GM20000 (cell line): ENCODE measurements around the gene LGALS3.

ENCODE experiments used
- DNase-seq: peaks from one replicate; pipeline ENCODE4 v3.0.0; 2012; ENCODE audit warnings: low spot score
- CTCF ChIP-seq: IDR thresholded peaks from 2 replicates; pipeline ENCODE4 v1.5.1; 2012; ENCODE audit warnings: mild to moderate bottlenecking, control low read depth; ENCODE audit errors: extremely low read depth, missing control alignments

Gene LGALS3

GRCh38 chr14:55103971-55104954, 24.8 kb upstream of the LGALS3 start:
- DNase-seq, result no peak

GRCh38 chr14:55105991-55106390, 23.1 kb upstream of the LGALS3 start:
- DNase-seq, result no peak
- no peak for TF ChIP-seq CTCF

More at GRCh38 chr14:55103971-55104954, 24.8 kb upstream of the LGALS3 start:
- TF ChIP-seq CTCF, result no peak

- no peak for TF ChIP-seq CTCF
- peak; percentile 58 for DNase-seq
These were observed 21.1 kb upstream of the LGALS3 start for GRCh38 chr14:55107766-55108554.

GRCh38 chr14:55109836-55110235, 19.2 kb upstream of the LGALS3 start:
- no peak for DNase-seq
- no peak for TF ChIP-seq CTCF

- DNase-seq, result no peak
- no peak for TF ChIP-seq CTCF
These were observed 17.8 kb upstream of the LGALS3 start for GRCh38 chr14:55111122-55111708.

- TF ChIP-seq CTCF, result no peak
- no peak for DNase-seq
These were observed 14.3 kb upstream of the LGALS3 start for GRCh38 chr14:55114720-55115119.
